GM19239 (cell line): Measurements from ENCODE around the gene N4BP3.

Experiments used
- DNase-seq: peaks from one replicate; pipeline ENCODE4 v3.0.0; 2011; ENCODE audit warnings: low spot score; ENCODE audit not compliant: insufficient read length
- FAIRE-seq: peaks from 2 replicates; lab custom pipeline; 2011; peaks lifted over from hg19 to GRCh38; lab: Jason Lieb, UNC

N4BP3 gene

DNA sequence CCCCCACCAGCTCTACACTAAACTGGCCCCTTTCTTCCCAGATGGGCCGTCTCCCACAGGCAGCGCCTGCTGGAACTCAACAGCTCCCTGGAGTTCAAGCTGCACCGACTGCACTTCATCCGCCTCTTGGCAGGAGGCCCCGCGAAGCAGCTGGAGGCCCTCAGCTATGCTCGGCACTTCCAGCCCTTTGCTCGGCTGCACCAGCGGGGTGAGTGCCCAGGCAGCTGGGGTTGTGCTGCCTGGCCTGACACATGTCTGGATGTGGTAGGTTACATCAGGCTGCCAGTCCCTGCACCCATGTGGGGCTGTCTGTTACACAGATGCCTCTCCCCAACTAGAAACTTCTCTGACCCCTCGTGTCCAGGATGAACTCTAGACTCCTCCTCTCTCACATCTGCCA, 30.6 kb downstream of the N4BP3 start:
- no peak for FAIRE-seq
- DNase-seq, result no peak

DNA sequence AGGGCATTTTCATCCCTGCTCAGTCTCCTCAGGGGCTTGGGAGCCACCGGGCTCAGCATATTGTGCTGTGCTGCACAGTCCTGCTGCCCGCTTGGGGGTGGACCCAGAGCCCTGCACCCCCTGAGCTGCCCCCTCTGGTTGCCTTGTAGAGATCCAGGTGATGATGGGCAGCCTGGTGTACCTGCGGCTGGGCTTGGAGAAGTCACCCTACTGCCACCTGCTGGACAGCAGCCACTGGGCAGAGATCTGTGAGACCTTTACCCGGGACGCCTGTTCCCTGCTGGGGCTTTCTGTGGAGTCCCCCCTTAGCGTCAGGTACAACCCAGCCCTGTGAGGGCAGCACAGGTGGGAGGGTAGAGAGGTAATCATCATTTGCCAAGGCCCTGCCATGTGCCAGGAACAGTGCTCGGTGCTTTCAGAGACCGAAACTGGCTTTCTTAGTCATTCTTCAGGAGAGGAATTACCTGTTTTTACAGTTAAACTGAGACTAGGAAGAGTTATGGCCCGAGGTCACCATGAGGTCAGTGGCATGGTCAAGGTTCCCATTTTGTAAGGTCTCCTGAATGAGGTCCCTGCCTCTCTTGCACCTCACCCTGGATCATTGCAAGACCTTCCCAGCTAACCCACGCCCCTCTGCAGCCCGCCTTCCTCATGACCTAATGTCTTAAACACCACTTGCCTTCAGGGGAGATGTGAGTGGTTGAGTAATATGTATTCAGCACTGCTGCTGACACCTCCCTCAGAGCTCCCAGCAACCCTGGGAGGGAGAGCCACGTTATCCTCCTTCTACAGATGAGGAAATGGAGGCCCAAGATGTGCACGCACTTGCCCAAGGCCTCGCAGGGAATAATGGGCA, 32.9 kb downstream of the N4BP3 start:
- FAIRE-seq (peak; percentile 81), DNase-seq (peak; percentile 54)

DNA sequence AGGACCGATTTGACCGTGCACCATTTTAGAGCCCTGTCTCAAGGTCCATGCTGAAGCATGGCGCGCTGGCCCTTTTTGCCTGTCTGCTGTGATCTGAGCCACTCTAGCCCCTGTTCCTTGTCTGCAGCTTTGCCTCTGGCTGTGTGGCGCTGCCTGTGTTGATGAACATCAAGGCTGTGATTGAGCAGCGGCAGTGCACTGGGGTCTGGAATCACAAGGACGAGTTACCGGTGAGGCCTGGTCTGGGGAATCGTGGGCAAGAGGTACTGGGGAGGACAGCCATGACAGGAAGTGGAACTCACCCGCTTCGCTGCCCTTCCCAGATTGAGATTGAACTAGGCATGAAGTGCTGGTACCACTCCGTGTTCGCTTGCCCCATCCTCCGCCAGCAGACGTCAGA, 34.1 kb downstream of the N4BP3 start:
- FAIRE-seq, result no peak
- DNase-seq, result no peak

DNA sequence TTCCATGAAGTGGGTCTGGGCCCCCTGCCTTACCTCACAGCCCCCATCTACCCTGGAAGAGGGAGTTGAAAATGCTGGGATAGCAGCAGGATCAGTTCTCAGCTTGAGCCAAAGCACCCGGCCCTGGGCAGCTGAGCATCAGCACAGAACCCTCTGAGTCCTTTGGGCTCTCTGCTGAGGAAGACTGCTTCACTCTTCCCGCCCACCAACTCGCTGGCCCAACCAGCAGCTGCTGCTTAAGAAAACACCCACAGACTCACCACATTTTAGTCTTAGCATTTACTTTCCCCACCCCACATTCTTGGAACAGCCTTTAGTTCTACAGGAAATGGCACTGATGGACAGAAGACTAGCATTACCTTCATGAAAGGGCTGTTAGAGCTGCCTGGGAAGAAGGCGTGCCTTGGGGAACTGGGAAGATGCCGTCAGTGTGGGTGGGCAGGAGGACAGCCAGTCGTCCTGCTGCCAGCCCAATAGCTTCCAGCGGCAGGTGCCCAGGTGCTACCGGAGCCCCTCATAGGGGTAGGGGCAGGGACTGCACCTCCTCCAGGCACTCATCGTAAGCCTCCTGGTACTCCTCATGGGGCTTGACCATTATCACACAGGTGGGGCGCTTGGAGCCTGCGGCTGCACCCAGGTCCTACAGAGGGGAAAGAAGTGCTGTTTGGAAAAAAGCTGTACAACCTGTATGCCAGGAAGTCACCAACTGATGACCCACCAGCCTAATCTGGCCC, 36.0 kb downstream of the N4BP3 start:
- FAIRE-seq (no peak), DNase-seq (no peak)

DNA sequence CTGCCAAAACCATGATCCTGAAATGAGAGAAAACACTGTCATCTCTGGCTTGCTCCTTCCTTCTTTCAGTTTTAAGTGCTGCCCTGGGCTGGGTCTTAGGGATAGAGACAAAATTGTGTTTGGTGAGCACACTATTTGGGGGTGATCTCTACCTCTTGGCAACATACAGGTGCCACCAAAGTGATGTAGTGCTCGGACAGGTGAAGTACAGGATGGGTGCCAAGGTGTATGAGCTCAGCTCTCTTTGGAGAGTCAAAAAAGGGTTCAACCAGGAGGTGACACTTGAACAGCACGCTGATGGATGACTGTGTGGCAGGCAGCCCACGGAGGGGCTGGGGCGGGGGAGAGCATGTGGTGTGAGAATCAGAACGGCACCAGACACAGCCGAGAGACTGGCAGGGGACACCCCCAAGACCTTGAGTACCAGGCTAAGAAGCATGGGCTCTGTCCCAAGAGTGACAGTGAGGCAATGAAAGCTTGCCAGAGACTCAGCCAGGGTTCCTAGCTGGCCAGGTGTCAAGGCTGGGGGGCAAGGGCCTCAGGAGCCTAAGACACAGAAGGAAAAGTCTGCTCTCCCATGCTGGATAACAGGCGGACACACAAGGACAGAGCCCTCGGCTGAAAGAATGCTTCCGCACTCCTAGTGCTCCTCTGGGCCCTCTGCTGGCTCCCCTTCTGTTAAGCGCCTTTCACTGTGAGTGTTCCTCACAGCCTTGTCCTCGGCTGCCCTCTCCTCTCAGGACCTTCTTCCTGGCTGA, 37.8 kb downstream of the N4BP3 start:
- FAIRE-seq, result no peak

DNA sequence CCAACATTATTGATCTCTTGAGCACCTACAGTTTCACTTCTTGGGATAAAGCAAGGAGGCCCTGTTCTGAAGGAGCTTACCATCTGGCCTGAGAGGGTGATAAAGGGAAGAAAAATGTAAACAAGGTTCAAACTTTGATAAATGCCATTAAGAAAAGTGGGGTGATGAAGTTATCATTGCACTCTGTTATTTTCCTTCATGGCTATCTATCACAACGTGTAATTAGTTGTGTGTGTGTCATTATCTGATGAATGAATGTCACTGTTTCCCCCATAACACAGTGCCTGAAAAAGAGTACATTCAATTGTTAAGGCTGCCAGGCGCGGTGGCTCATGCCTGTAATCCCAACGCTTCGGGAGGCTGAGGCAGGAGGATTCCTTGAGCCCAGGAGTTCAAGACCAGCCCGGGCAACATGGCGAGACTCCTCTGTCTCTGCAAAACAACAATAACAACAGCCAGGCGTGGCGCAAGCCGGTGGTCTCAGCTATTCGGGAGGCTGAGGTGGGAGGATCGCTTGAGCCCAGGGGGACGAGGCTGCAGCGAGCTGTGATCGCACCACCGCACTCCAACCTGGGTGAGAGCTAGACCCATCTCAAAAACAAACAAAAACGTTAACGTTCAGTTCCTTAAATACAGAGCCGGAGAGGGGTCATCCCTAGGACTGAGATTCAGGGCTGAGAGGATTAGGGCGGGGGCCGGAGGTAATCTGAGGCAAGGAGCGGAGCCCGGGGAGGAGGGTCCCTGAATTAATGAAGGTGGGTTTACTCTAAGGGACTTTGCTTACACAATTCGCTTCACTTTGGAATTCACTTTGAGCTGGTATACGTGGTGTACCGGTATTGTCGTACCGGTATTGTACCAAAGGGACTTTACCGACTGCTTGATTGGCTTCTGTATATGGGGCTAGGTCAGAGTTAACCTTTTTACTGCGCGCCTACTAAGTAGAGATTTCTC, 39.4 kb downstream of the N4BP3 start:
- DNase-seq (no peak), FAIRE-seq (peak; percentile 66)

More for the DNA sequence above, 37.8 kb downstream of the N4BP3 start:
- no peak for DNase-seq

DNA sequence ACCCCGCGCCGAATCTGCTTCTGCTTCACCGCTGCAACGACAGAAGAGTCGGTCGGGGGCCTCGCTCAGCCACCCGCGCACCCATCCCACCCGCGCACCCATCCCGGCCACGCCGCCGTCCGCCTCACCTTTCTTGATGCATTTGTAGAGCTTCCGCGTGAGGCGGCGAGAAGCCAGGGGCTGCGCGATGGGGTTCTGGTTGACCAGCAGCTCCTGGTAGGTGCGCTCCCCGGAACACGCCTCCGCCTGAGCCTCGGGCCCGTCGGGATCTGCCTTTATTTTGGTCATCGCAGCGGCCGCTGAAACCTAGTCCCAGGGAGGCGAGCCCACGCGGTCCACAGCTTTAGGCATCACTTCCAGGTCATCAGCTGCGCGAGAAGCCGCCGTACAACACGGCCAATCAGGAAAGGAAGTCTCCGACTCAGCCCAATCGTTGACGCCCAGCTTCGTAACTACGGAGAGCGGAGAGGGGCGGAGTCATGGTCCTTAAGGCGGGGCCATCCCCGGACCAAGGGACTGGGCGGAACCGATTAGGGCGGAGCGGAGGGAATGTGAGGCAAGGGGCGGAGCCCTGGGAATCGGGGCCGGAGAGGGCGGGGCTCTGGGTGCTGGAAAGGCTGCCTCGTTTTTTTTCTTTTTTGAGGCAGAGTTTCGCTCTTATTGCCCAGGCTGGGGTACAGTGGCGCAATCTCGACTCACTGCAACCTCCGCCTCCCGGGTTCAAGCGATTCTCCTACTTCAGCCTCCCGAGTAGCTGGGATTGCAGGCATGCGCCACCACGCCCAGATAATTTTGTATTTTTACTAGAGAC, 40.4 kb downstream of the N4BP3 start, which contains the start of gene NHP2:
Gene NHP2, minus strand, starts transcription at position 356 of the 811 bp plus-strand sequence. Its CDS starts 68 bp downstream, at position 288.
- peak; percentile 91 for DNase-seq

DNA sequence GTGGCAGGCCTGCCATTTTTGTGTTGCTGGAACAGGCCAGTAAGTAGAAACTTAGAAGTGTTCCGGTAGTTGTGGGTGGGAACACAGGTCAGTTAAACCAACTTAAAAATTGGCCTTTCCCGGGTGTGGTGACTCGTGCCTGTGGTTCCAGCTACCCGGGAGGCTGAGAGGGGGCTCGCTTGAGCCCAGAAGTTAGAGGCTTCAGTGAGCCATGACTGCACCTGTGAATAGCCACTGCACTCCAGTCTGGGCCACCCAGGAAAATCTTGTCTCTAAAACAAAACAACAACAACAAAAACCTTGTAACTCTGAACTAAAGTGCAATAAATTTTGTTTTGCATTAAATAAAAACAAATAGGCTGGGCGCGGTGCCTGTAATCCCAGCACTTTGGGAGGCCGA, 41.7 kb downstream of the N4BP3 start:
- FAIRE-seq, result no peak
- no peak for DNase-seq

More for the DNA sequence above, 40.4 kb downstream of the N4BP3 start, which contains the start of gene NHP2:
- peak; percentile 99 for FAIRE-seq

DNA sequence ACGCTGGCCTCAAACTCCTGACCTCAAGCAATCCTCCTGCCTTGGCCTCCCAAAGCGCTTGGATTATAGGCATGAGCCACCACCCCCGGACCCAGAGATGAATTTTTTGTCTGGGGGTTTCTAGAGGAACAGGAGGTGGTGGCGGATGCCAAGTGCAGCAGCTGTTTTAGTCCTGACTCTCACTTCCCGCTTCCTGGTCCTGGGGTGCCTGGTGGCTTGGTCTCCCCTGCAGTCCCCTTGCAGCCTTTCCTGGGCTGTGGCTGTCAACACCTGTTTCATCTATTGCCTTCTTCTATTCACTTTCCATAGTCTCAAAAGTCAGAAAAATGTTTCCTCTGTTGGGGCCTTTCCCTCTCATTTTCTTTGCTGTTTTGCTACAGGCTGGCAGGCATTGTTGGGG, 46.8 kb downstream of the N4BP3 start:
- DNase-seq, result no peak

DNA sequence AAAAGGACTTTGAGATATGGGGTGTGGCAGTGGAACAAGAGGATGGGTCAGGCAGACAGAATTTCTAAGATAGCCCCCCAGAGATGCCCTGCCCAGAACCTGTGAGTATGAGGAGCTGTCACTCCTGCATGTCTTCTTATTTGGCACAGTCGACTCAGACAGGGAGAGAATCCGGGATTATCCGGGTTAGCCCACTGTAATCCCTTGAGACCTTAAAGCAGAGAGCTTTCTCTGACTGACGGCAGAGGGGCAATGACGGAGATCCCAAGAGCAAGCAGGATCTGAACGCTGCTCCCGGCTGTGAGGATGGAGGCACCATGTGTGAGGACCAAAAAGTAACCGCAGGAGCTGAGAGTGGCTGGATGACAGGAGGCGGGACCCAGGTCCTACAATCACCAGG, 49.1 kb downstream of the N4BP3 start:
- DNase-seq (no peak), FAIRE-seq (no peak)

More for the DNA sequence above, 46.8 kb downstream of the N4BP3 start:
- no peak for FAIRE-seq

DNA sequence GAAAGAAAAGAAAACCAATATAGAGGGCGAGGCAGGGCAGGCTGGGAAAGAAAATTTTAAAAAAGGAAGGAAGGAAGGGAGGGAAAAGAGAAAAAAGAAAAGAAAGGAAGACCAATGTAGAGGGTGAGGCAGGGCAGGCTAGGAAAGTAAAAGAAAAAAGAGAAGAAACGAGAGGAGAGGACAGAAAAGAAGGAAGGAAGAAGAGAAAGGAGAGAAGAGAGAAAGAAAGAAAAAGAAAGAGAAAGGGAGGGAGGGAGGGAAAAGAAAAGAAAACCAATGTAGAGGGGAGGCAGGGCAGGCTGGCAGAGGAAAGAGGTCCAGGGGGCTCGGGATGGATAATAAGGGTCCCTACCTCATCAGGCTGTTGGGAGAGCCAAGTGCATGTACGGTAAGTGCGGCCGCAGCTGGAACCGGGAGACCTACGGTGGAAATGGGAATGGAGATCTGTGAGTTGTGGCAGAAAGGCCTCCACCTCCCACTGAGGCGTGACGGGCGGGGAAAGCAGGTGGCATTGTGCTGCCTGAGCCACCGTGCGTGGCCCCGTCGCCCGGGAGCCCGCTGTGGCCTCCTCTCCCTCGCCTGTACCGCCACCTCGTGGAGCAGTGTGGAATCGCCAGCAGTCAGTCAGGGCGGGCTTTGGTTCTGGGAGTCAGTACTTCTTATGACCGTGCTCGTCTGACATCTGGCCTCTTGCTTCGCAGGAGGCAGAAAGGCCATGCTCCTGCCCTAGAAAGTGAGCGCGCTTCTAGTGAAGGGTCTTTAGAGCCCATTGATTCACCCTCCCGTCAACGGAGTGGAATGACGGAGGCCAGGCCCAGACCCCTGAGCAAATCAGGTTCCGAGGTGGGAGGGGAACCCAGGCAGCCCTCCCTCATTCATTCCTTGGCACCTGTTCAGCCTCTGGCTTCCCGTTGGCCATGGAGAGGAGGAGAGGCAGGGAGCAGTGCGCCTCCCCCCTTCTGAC, 50.7 kb downstream of the N4BP3 start:
- peak; percentile 88 for FAIRE-seq
- DNase-seq, result peak; percentile 98

DNA sequence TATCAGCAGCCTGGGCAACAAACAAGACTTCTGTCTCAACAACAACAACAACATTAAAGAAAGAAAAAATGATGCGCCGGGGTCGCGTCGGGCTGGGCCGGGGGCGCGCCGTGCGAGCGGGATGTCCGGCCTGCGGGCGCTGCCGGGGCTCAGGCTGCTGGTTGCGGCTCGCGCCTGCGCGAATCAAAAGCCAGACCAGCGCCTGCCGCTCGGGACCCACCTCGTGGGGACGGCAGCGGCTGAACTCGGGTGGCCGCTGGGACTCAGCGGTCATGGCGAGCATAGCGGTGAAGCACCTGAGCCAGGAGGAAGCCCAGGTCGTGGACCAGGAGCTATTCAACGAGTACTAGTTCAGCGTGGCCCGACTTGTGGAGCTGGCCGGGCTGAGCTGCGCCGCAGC, 52.2 kb downstream of the N4BP3 start:
- DNase-seq (no peak), FAIRE-seq (no peak)

DNA sequence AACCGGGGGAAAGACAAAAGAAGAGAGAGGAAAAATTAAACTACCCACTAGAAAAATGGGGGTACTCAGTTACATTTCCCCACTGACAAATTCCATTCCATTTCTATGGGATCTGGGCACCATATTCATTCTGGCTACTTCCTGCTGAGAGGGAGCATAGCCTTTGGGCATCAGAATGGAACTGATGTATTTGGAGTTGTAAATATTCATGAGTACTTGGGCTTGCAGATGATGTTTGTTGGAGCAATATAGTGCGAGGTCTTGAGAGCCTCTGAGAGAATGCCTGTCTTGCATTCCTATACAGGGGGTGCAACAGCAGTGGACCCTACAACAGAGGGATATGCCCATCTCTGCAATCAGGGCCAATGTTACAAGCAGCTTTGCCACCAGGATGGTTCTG, 57.1 kb downstream of the N4BP3 start:
- FAIRE-seq, result no peak

DNA sequence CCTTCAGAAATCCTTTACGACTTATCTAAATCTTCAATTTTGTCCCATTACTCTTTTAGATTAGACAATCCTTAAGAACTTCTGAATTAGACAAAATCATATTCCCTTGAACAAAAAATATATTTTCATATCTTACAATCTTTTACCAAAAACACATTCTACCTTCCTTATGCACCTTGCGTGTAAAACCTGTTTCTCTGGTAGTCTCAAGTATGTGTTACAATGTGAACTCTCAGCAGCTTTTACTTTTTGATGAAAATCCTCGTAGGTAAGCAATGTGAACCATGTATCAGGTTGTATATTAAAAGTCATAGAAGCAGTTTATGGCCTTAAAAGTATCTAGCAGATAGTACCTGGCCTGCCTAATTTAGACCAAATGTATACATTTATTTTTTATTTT, 61.1 kb downstream of the N4BP3 start:
- DNase-seq, result no peak
- FAIRE-seq, result no peak

More for the DNA sequence above, 57.1 kb downstream of the N4BP3 start:
- no peak for DNase-seq
